HEK293 (cell line): ENCODE results near the gene EME2.

Source experiments
- CTCF ChIA-PET: fragments of 350-600 bp; formaldehyde crosslinking; extraction: SDS; loops from one replicate; lab custom pipeline; 2021; ENCODE audit warnings: antibody characterized with exemption; lab: Yijun Ruan, JAX
- POLR2A ChIA-PET: fragments of 300-600 bp; formaldehyde crosslinking; extraction: SDS; loops from one replicate; lab custom pipeline; 2020; ENCODE audit warnings: antibody characterized with exemption, inconsistent platforms; lab: Yijun Ruan, JAX
- H3K27ac ChIP-seq: fragments of 200-500 bp; sonication (Bioruptor generic); 2 replicates; pipeline ENCODE4 v1.5.1; 2014; ENCODE audit warnings: low read depth, low read length, control low read depth, inconsistent platforms; ENCODE audit errors: extremely low read depth
- H3K36me3 ChIP-seq, 2 experiments: fragments of 200-500 bp in 1 of 2; sonication (Bioruptor generic) in 1 of 2; 1 replicate in 1 of 2; 2 replicates in 1 of 2; pipeline ENCODE4 v1.5.1; 2014 to 2017; ENCODE audit warnings: inconsistent platforms in 2 of 2, low read length in 2 of 2; ENCODE audit not compliant: control insufficient read depth in 2 of 2, insufficient read depth in 1 of 2
- H3K4me1 ChIP-seq: fragments of 200-500 bp; sonication (Bioruptor generic); 2 replicates; pipeline ENCODE4 v1.5.1; 2014; ENCODE audit warnings: mild to moderate bottlenecking, low read length, inconsistent platforms; ENCODE audit not compliant: control insufficient read depth, insufficient read depth
- H3K4me3 ChIP-seq: 2 replicates; pipeline ENCODE4 v1.5.1; 2011; ENCODE audit warnings: low read depth, mild to moderate bottlenecking, control low read depth, low read length, moderate library complexity
- H3K9me3 ChIP-seq: fragments of 200-500 bp; sonication (Bioruptor generic); 2 replicates; pipeline ENCODE4 v1.5.1; 2014; ENCODE audit warnings: low read depth, low read length, inconsistent platforms; ENCODE audit not compliant: control insufficient read depth, insufficient read depth
- BCL11A ChIP-seq: fragments of 450-650 bp; formaldehyde crosslinking; IDR thresholded peaks from 2 replicates; pipeline ENCODE4 v1.5.1; 2016; ENCODE audit warnings: low read depth, missing biosample characterization, missing genetic modification characterization
- PRDM10 ChIP-seq: fragments of 450-650 bp; formaldehyde crosslinking; IDR thresholded peaks from 2 replicates; pipeline ENCODE4 v1.5.1; 2016; ENCODE audit warnings: missing biosample characterization, missing genetic modification characterization
- ZFP69B ChIP-seq: fragments of 450-650 bp; formaldehyde crosslinking; IDR thresholded peaks from 2 replicates; pipeline ENCODE4 v1.5.1; 2016; ENCODE audit warnings: missing biosample characterization, missing genetic modification characterization
- ZNF121 ChIP-seq: fragments of 450-650 bp; formaldehyde crosslinking; IDR thresholded peaks from 2 replicates; pipeline ENCODE4 v1.5.1; 2016; ENCODE audit warnings: missing biosample characterization, missing genetic modification characterization
- ZNF239 ChIP-seq: fragments of 450-650 bp; formaldehyde crosslinking; IDR thresholded peaks from 2 replicates; pipeline ENCODE4 v1.5.1; 2016; ENCODE audit warnings: missing biosample characterization, missing genetic modification characterization
- ZNF274 ChIP-seq, 2 experiments: fragments of 200-500 bp in 1 of 2; fragments of 450-650 bp in 1 of 2; sonication (Bioruptor generic) in 1 of 2; formaldehyde crosslinking in 1 of 2; IDR thresholded peaks; 2 replicates each; pipeline versions ENCODE4 v1.5.1 to v1.6.1; 2014 to 2016; ENCODE audit warnings: borderline replicate concordance in 1 of 2, inconsistent platforms in 1 of 2, low read length in 1 of 2, missing biosample characterization in 1 of 2, missing genetic modification characterization in 1 of 2
- ZNF423 ChIP-seq: fragments of 450-650 bp; formaldehyde crosslinking; IDR thresholded peaks from 2 replicates; pipeline ENCODE4 v1.5.1; 2016; ENCODE audit warnings: missing biosample characterization, missing genetic modification characterization
- ZNF488 ChIP-seq: fragments of 450-650 bp; formaldehyde crosslinking; IDR thresholded peaks from 2 replicates; pipeline ENCODE4 v1.5.1; 2016; ENCODE audit warnings: missing biosample characterization, missing genetic modification characterization
- ZNF510 ChIP-seq: fragments of 450-650 bp; formaldehyde crosslinking; IDR thresholded peaks from 2 replicates; pipeline ENCODE4 v1.5.1; 2018; ENCODE audit warnings: mild to moderate bottlenecking, missing genetic modification characterization, missing biosample characterization; ENCODE audit not compliant: insufficient replicate concordance
- ZNF513 ChIP-seq: fragments of 450-650 bp; IDR thresholded peaks from 2 replicates; pipeline ENCODE4 v1.5.1; 2018; ENCODE audit warnings: missing biosample characterization, missing genetic modification characterization
- ZNF521 ChIP-seq: fragments of 450-650 bp; formaldehyde crosslinking; IDR thresholded peaks from 2 replicates; pipeline ENCODE4 v1.5.1; 2017; ENCODE audit warnings: missing biosample characterization, mild to moderate bottlenecking, missing genetic modification characterization
- ZNF549 ChIP-seq: fragments of 450-650 bp; IDR thresholded peaks from 2 replicates; pipeline ENCODE4 v1.5.1; 2018; ENCODE audit warnings: missing biosample characterization, missing genetic modification characterization, mild to moderate bottlenecking, inconsistent platforms, moderate library complexity
- ZNF561 ChIP-seq: fragments of 450-650 bp; IDR thresholded peaks from 2 replicates; pipeline ENCODE4 v1.5.1; 2018; ENCODE audit warnings: missing biosample characterization, missing genetic modification characterization, borderline replicate concordance
- TF ChIP-seq, protein P1 (sequence below): fragments of 450-650 bp; formaldehyde crosslinking; IDR thresholded peaks from 2 replicates; pipeline ENCODE4 v1.5.1; 2016; ENCODE audit warnings: missing biosample characterization, missing genetic modification characterization
- TF ChIP-seq, protein P2 (sequence below): fragments of 450-650 bp; formaldehyde crosslinking; IDR thresholded peaks from 2 replicates; pipeline ENCODE4 v1.5.1; 2016; ENCODE audit warnings: missing biosample characterization, missing genetic modification characterization
- TF ChIP-seq, protein P3 (sequence below): fragments of 450-650 bp; formaldehyde crosslinking; optimal IDR thresholded peaks from 2 replicates; pipeline ENCODE3; 2016; ENCODE audit warnings: missing biosample characterization, mild to moderate bottlenecking, missing genetic modification characterization

Gene EME2

GRCh38 chr16:1749152-1750117 is 23.2 kb upstream of the EME2 start (continued):
- TF ChIP-seq ZNF274 (IDR thresholded peaks at IDR 0.05; ENCODE audit: low read length) (no peak), ZNF274 (tag by site-specific recombination; IDR thresholded peaks at IDR 0.05; ENCODE audit: borderline replicate concordance) (no peak), ZNF239 (tag by site-specific recombination) (no peak), ZNF549 (no peak), ZFP69B (no peak), ZNF423 (no peak)
- TF ChIP-seq, protein P1, sequence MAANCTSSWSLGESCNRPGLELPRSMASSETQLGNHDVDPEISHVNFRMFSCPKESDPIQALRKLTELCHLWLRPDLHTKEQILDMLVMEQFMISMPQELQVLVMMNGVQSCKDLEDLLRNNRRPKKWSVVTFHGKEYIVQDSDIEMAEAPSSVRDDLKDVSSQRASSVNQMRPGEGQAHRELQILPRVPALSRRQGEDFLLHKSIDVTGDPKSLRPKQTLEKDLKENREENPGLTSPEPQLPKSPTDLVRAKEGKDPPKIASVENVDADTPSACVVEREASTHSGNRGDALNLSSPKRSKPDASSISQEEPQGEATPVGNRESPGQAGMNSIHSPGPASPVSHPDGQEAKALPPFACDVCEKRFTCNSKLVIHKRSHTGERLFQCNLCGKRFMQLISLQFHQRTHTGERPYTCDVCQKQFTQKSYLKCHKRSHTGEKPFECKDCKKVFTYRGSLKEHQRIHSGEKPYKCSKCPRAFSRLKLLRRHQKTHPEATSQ (tag by site-specific recombination): no peak
- TF ChIP-seq, protein P2, sequence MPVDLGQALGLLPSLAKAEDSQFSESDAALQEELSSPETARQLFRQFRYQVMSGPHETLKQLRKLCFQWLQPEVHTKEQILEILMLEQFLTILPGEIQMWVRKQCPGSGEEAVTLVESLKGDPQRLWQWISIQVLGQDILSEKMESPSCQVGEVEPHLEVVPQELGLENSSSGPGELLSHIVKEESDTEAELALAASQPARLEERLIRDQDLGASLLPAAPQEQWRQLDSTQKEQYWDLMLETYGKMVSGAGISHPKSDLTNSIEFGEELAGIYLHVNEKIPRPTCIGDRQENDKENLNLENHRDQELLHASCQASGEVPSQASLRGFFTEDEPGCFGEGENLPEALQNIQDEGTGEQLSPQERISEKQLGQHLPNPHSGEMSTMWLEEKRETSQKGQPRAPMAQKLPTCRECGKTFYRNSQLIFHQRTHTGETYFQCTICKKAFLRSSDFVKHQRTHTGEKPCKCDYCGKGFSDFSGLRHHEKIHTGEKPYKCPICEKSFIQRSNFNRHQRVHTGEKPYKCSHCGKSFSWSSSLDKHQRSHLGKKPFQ (tag by site-specific recombination): no peak

GRCh38 chr16:1751946-1752345 is 20.7 kb upstream of the EME2 start:
- H3K27ac ChIP-seq: no peak overlapping the region
- H3K4me3 ChIP-seq: no peak overlapping the region
- TF ChIP-seq, protein P3, sequence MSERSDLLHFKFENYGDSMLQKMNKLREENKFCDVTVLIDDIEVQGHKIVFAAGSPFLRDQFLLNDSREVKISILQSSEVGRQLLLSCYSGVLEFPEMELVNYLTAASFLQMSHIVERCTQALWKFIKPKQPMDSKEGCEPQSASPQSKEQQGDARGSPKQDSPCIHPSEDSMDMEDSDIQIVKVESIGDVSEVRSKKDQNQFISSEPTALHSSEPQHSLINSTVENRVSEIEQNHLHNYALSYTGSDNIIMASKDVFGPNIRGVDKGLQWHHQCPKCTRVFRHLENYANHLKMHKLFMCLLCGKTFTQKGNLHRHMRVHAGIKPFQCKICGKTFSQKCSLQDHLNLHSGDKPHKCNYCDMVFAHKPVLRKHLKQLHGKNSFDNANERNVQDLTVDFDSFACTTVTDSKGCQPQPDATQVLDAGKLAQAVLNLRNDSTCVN (tag by site-specific recombination): no peak
- TF ChIP-seq ZNF521 (tag by site-specific recombination): no peak
- TF ChIP-seq ZNF510 (tag by site-specific recombination): no peak
- TF ChIP-seq ZNF513 (tag by site-specific recombination): no peak
- TF ChIP-seq ZNF488 (tag by site-specific recombination): no peak
- POLR2A ChIA-PET: no interaction called here
- CTCF ChIA-PET: interaction anchor here (0.6 kb wide), 1 partner anchor 37 kb away, joined by 4 read pairs; no protein-coding TSS in a partner anchor
- no peaks in the 10 kb centered on the region for H3K9me3 ChIP-seq
- H3K36me3 ChIP-seq: peaks cover 14 to 63% of the 10 kb centered on the region in 2 experiments; a peak in 2 of 3 replicates
- H3K4me1 ChIP-seq: no peaks in the 10 kb centered on the region

- no peaks in the 10 kb centered on the region for H3K4me1 ChIP-seq
- H3K9me3 ChIP-seq: no peaks in the 10 kb centered on the region
- peaks cover 14 to 60% of the 10 kb centered on the region in 2 experiments; a peak in 2 of 3 replicates for H3K36me3 ChIP-seq
- ChIA-PET POLR2A (no interaction called here), CTCF (interaction anchor here (0.6 kb wide), 2 partner anchors 29 to 36 kb away, joined by 3 to 4 read pairs; no protein-coding TSS in a partner anchor)
- no peak overlapping the region for H3K4me3 ChIP-seq
- H3K27ac ChIP-seq: no peak overlapping the region
- TF ChIP-seq ZNF121 (tag by site-specific recombination) (no peak), ZNF561 (no peak), PRDM10 (no peak), BCL11A (tag by site-specific recombination) (no peak), ZNF488 (tag by site-specific recombination) (no peak)
Observed at GRCh38 chr16:1752853-1753252, 19.8 kb upstream of the EME2 start.
